ENCODE data around the gene BACH2. TPM values are rescaled to one million over a fixed set of nuclear protein-coding genes. Genes with fewer than 3 reads are reported as not detected.
"Not testable (repeated sequence)": the region's sequence is repeated elsewhere in the genome, so short reads cannot be mapped to it uniquely, and the experiment has no call there.

Gene BACH2
- total and polyA plus RNA-seq, 2 experiments from 2014 or later: under 0.01 TPM; not detected in 1

- DNase-seq: peak; percentile 9
These were observed 234.0 kb downstream of the BACH2 start for GRCh38 chr6:90062667-90063066.

GRCh38 chr6:90062051-90062450, 234.6 kb downstream of the BACH2 start:
- Histone ChIP-seq H3K9me2 (ENCODE audit: insufficient read depth) (no peaks in the 10 kb centered on the region), H3K36me3 (ENCODE audit: low read depth) (no peaks in the 10 kb centered on the region), H3K9me3 (ENCODE audit: low read depth) (no peaks in the 10 kb centered on the region), H3K4me1 (ENCODE audit: insufficient read depth) (0 out of 2 replicates have a peak, but pooled peaks cover 5% of the 10 kb centered on the region), H3K79me2 (ENCODE audit: insufficient read depth) (no peaks in the 10 kb centered on the region), H2AFZ (no peak overlapping the region), H4K20me1 (ENCODE audit: insufficient read depth) (no peaks in the 10 kb centered on the region), H3K27ac (no peak overlapping the region), H3F3A (ENCODE audit: insufficient read depth) (no peaks in the 10 kb centered on the region; the same call in 1 of the 2 replicates), H3K4me2 (ENCODE audit: unreplicated experiment) (no peak overlapping the region), H3K27me3 (replicated peaks; ENCODE audit: insufficient read depth) (0 out of 2 replicates have a peak, but pooled peaks cover 4% of the 10 kb centered on the region), H3K4me3 (no peak overlapping the region), H3K9ac (no peak overlapping the region)
- in situ Hi-C loops (cut with MboI): no loop called here
- no peak for DNase-seq
- whole genome bisulfite sequencing, 2 experiments (ENCODE audit: low coverage in 1 of 2, low lambda C conversion rate in 2 of 2, missing lambda C conversion rate in 2 of 2): 91 to 92% methylated on average over 4 of the region's 4 CpGs
- TF ChIP-seq EZH2phosphoT487 (IDR thresholded peaks at IDR 0.05; ENCODE audit: insufficient read depth, low read depth) (no peak), EZH2 (IDR thresholded peaks at IDR 0.05; ENCODE audit: insufficient read depth, poor library complexity, severe bottlenecking) (no peak)

More at GRCh38 chr6:90062667-90063066, 234.0 kb downstream of the BACH2 start:
- no peak overlapping the region for H2AFZ ChIP-seq
- H3F3A ChIP-seq (ENCODE audit: insufficient read depth): no peaks in the 10 kb centered on the region; the same call in 1 of the 2 replicates
- no peak overlapping the region for H3K27ac ChIP-seq
- 0 out of 2 replicates have a peak, but pooled peaks cover 5% of the 10 kb centered on the region for H3K4me1 ChIP-seq (ENCODE audit: insufficient read depth)
- TF ChIP-seq EZH2 (IDR thresholded peaks at IDR 0.05; ENCODE audit: insufficient read depth, poor library complexity, severe bottlenecking) (no peak), EZH2phosphoT487 (IDR thresholded peaks at IDR 0.05; ENCODE audit: insufficient read depth, low read depth) (no peak)
- H3K4me3 ChIP-seq: no peak overlapping the region
- no peaks in the 10 kb centered on the region for H3K9me3 ChIP-seq (ENCODE audit: low read depth)
- H3K9me2 ChIP-seq (ENCODE audit: insufficient read depth): no peaks in the 10 kb centered on the region
- H3K9ac ChIP-seq: no peak overlapping the region
- H3K36me3 ChIP-seq (ENCODE audit: low read depth): no peaks in the 10 kb centered on the region
- in situ Hi-C loops (cut with MboI): no loop called here
- no peaks in the 10 kb centered on the region for H4K20me1 ChIP-seq (ENCODE audit: insufficient read depth)
- H3K4me2 ChIP-seq (ENCODE audit: unreplicated experiment): no peak overlapping the region
- H3K79me2 ChIP-seq (ENCODE audit: insufficient read depth): no peaks in the 10 kb centered on the region
- H3K27me3 ChIP-seq (replicated peaks; ENCODE audit: insufficient read depth): 0 out of 2 replicates have a peak, but pooled peaks cover 4% of the 10 kb centered on the region
- WGBS, 2 experiments (ENCODE audit: low coverage in 1 of 2, low lambda C conversion rate in 2 of 2, missing lambda C conversion rate in 2 of 2): 40 to 48% methylated on average over 2 of the region's 2 CpGs

GRCh38 chr6:90059178-90059577, 237.5 kb downstream of the BACH2 start:
- H3K36me3 ChIP-seq (ENCODE audit: low read depth); H3K9me3 ChIP-seq (ENCODE audit: low read depth); in situ Hi-C loops (cut with MboI); H3F3A ChIP-seq (ENCODE audit: insufficient read depth); H4K20me1 ChIP-seq (ENCODE audit: insufficient read depth); H2AFZ ChIP-seq; H3K79me2 ChIP-seq (ENCODE audit: insufficient read depth); H3K4me3 ChIP-seq; DNase-seq; H3K4me1 ChIP-seq (ENCODE audit: insufficient read depth); H3K9me2 ChIP-seq (ENCODE audit: insufficient read depth); H3K27ac ChIP-seq; H3K27me3 ChIP-seq (replicated peaks; ENCODE audit: insufficient read depth); H3K4me2 ChIP-seq (ENCODE audit: unreplicated experiment); H3K9ac ChIP-seq: not testable (repeated sequence)
- WGBS, 2 experiments (ENCODE audit: low coverage in 1 of 2, low lambda C conversion rate in 2 of 2, missing lambda C conversion rate in 2 of 2): 62 to 65% methylated on average over 3 of the region's 3 CpGs

- H3K4me1 ChIP-seq (ENCODE audit: insufficient read depth); H3K9ac ChIP-seq; H3K4me3 ChIP-seq; H4K20me1 ChIP-seq (ENCODE audit: insufficient read depth); H2AFZ ChIP-seq; H3K4me2 ChIP-seq (ENCODE audit: unreplicated experiment); H3K9me3 ChIP-seq (ENCODE audit: low read depth); H3K27me3 ChIP-seq (replicated peaks; ENCODE audit: insufficient read depth); H3K36me3 ChIP-seq (ENCODE audit: low read depth); H3K27ac ChIP-seq; H3K9me2 ChIP-seq (ENCODE audit: insufficient read depth); DNase-seq; in situ Hi-C loops (cut with MboI); H3F3A ChIP-seq (ENCODE audit: insufficient read depth); H3K79me2 ChIP-seq (ENCODE audit: insufficient read depth): not testable (repeated sequence)
- 50% methylated on average over 1 of the region's 1 CpG for WGBS, 2 experiments (ENCODE audit: low coverage in 1 of 2, low lambda C conversion rate in 2 of 2, missing lambda C conversion rate in 2 of 2)
These were observed 240.7 kb downstream of the BACH2 start for GRCh38 chr6:90055924-90056323.

GRCh38 chr6:90054193-90054592, 242.4 kb downstream of the BACH2 start:
- WGBS, 2 experiments (ENCODE audit: low coverage in 1 of 2, low lambda C conversion rate in 2 of 2, missing lambda C conversion rate in 2 of 2): 73 to 74% methylated on average over 12 of the region's 12 CpGs
- in situ Hi-C loops (cut with MboI); H3K36me3 ChIP-seq (ENCODE audit: low read depth); H3K27me3 ChIP-seq (replicated peaks; ENCODE audit: insufficient read depth); DNase-seq; H3F3A ChIP-seq (ENCODE audit: insufficient read depth); H3K9me2 ChIP-seq (ENCODE audit: insufficient read depth); H3K4me2 ChIP-seq (ENCODE audit: unreplicated experiment); H3K9me3 ChIP-seq (ENCODE audit: low read depth); H3K4me3 ChIP-seq; H3K9ac ChIP-seq; H2AFZ ChIP-seq; H3K4me1 ChIP-seq (ENCODE audit: insufficient read depth); H3K79me2 ChIP-seq (ENCODE audit: insufficient read depth); H3K27ac ChIP-seq; H4K20me1 ChIP-seq (ENCODE audit: insufficient read depth): not testable (repeated sequence)

All from GM23248 (cell line).